GM18507 (cell line): ENCODE results near the gene SLAIN1.

ENCODE experiments used
- DNase-seq: peaks from one replicate; pipeline ENCODE4 v3.0.0; 2011; ENCODE audit warnings: low read depth; ENCODE audit not compliant: insufficient read length; ENCODE audit errors: extremely low spot score
- FAIRE-seq: peaks from 2 replicates; lab custom pipeline; 2011; peaks lifted over from hg19 to GRCh38; lab: Jason Lieb, UNC

SLAIN1 gene

GRCh38 chr13:77741597-77741972 lies 44.1 kb downstream of the SLAIN1 start:
- DNase-seq, result no peak
- no peak for FAIRE-seq

- no peak for FAIRE-seq
These were observed 45.3 kb downstream of the SLAIN1 start for GRCh38 chr13:77742801-77743200.

DNA sequence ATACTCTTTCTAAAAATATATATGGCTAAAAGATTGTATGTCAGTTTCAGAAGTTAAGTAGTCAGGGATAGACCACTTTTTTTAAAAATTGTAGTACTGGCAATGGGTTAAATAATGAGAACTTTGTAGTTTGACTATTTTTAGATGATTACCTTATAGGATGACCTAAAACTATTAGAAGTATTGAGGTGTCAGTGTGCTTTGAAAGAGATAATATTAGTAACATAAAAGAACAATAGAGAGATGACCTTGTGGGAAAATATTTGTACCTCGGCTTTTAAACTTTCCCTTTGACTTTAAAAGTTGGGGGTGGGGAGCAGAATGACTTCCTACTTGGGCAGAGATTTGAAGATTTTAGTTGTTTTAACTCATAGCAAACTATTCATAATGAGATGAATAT lies 48.3 kb downstream of the SLAIN1 start:
- FAIRE-seq, result no peak

More at GRCh38 chr13:77742801-77743200, 45.3 kb downstream of the SLAIN1 start:
- no peak for DNase-seq

GRCh38 chr13:77749344-77749880 lies 51.9 kb downstream of the SLAIN1 start:
- FAIRE-seq (no peak), DNase-seq (no peak)

More for the DNA sequence above, 48.3 kb downstream of the SLAIN1 start:
- no peak for DNase-seq

- FAIRE-seq (peak; percentile 95), DNase-seq (peak; percentile 28)
These were observed 54.3 kb downstream of the SLAIN1 start for GRCh38 chr13:77751513-77752456.

GRCh38 chr13:77752512-77753069 lies 55.1 kb downstream of the SLAIN1 start:
- DNase-seq (no peak), FAIRE-seq (no peak)

DNA sequence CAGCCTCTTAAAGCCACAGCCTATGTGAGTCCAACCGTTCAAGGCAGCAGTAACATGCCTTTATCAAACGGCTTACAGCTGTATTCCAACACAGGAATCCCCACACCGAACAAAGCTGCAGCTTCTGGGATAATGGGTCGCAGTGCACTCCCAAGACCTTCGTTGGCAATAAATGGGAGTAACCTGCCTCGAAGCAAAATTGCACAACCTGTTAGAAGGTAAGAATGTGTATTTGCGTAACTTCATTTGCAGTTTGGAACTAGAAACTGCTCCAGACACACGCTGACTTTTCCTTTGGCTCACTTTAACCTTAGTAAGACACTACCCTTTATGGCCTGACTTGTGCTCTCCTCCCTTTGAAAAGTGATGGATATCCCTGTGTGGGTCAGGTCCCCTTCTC lies 63.4 kb downstream of the SLAIN1 start:
- DNase-seq, result no peak
- FAIRE-seq, result no peak

GRCh38 chr13:77767413-77767812 lies 69.9 kb downstream of the SLAIN1 start:
- DNase-seq (no peak), FAIRE-seq (no peak)

GRCh38 chr13:77774181-77774580 lies 76.7 kb downstream of the SLAIN1 start:
- DNase-seq (no peak), FAIRE-seq (no peak)

- DNase-seq (no peak), FAIRE-seq (no peak)
These were observed 79.2 kb downstream of the SLAIN1 start for GRCh38 chr13:77776704-77777103.

- DNase-seq (peak; percentile 9), FAIRE-seq (peak; percentile 12)
These were observed 82.2 kb downstream of the SLAIN1 start for GRCh38 chr13:77779552-77780272.

GRCh38 chr13:77781808-77782207 lies 84.3 kb downstream of the SLAIN1 start:
- no peak for DNase-seq
- FAIRE-seq, result no peak

DNA sequence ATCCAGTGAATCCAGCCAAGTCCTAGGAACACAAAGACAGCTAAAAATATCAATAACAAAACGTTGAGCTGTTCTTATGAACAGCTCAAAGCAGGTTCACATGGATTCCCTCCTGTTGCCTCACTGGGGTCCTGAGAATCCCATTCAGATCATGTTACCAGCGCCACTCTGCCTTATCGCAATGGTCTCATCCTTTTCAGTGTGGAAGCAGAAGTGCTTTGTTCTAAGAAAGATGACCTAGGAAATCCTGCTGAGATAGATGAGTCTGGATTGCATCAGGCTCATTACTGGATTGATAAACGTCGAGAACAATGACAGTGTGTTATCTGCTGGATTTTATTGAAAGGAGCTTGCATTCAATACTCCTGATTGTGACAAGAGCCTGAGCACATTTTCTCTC lies 87.0 kb downstream of the SLAIN1 start:
- FAIRE-seq (no peak), DNase-seq (no peak)

- no peak for FAIRE-seq
- DNase-seq, result no peak
These were observed 89.3 kb downstream of the SLAIN1 start for GRCh38 chr13:77786695-77787287.

DNA sequence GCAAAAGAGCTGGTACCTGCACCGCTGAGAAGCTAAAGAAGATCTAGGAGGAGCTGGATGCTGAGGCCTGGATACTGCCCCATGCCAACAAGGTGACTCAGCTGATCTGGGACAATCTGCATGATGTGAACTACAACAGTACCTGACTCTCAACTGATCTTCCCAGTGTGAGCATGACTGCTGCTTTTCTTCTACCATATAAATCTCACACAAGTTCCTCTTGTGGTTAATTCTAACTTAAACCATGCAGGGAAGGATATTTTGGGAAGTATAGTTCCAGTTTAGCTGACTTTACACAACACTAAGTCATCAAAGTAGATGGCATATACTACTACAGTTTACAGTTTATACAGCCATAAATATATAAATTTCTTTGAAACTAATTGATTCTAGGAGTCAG lies 91.9 kb downstream of the SLAIN1 start:
- DNase-seq, result no peak

DNA sequence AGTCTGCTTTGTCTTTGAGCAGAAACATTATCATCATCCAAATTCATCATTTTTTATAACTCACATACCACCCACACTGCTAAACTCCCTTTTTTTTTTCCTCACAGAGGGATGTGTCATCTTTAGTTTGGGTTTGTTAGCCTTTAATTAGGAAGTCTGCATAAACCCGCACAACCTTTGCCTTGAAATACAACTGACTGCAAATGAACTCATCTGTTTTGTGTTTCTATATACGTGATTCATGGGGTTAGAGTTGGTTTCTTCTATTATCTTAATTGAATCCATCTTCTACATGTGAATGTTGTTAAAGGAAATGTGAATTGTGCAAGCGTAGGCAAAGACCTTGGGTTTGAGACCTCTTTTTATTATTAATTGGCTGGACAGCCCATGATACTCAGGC lies 102.7 kb downstream of the SLAIN1 start:
- FAIRE-seq, result no peak

More for the DNA sequence above, 91.9 kb downstream of the SLAIN1 start:
- FAIRE-seq, result no peak

DNA sequence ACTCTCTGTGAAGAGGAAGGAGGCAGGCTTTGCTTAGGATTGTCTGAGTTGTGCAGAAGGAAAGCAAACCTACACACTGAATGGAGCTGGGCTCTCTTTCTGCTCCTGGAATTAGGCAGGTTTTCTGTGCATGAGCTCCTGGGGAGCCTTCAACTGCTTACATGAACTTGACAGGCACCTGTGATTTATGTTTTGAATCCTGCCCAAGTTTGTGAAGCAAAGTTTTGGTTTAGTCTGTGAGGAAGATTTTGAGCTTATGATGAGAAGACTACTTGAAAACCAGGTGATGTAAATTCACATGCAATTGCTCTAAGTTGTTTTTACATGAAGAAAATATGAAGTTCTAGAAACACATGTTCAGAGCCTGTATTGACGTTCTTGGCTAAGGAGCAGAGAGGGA lies 109.0 kb downstream of the SLAIN1 start:
- DNase-seq (no peak), FAIRE-seq (no peak)

More for the DNA sequence above, 102.7 kb downstream of the SLAIN1 start:
- DNase-seq, result no peak

GRCh38 chr13:77807431-77808135 lies 110.1 kb downstream of the SLAIN1 start:
- DNase-seq (no peak), FAIRE-seq (no peak)

GRCh38 chr13:77810430-77810829 lies 112.9 kb downstream of the SLAIN1 start:
- peak; percentile 68 for FAIRE-seq
- no peak for DNase-seq
